ENCODE results near the gene C17orf75. TPM values are rescaled to one million over a fixed set of nuclear protein-coding genes. Genes with fewer than 3 reads are reported as not detected.

Gene C17orf75
- polyA plus RNA-seq, 3 donors, result 4.1 to 5.7 (median 5.0) TPM

DNA sequence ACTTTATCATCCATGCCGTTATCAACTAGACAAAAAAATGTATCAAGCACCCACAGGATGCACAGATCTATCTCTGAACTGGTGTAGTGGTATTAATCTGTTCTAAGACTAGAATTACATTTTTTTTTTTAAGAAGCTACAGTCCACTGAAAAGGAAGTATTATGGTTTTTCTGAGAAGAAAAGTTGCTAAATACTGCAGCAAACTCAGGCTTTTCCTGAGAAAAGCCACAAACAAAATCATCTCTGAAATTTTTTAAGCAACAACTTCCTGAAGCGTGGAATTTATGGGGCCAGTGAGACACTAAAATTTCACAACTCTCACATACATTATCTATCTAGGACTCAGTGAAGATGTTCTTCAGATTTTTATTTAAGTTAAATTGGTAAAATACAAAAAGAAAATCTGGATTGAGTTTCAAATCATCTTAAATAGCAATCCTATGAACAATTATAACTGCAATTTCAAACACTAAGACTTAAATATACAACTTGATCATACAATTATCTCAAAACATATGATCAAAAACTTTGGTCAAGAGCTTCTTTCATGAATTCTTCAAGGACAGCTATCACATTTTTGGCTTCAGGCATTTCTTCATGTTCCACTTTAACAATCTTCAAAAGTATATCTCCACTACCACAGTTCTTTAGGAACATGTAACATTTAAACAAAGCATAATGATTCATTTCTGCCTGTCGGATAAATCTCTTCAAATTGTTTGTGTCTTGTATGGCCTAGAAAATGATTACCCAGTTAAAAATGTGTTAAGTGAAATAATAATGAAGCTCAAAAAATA is 10.5 kb downstream of the C17orf75 start:
- no peaks in the 10 kb centered on the region for H3K27me3 Mint-ChIP-seq (ENCODE audit: low read depth in 3 of 3)
- whole genome bisulfite sequencing (ENCODE audit: insufficient coverage), result no CpG with 5 or more reads among the region's 3 CpGs
- DNase-seq, result peak in 2 of 3 donors; percentile 13 to 44
- H3K36me3 Mint-ChIP-seq, result peaks cover 15 to 17% of the 10 kb centered on the region in 2 donors
- no peaks in the 10 kb centered on the region for H3K9me3 Mint-ChIP-seq
- H3K27ac ChIP-seq (ENCODE audit: low read depth in 1 of 2, low read length in 2 of 2), result peak overlapping the region; percentile 42 to 67
- intact Hi-C loops (cut with micrococcal nuclease), result no loop called here
- no peaks in the 10 kb centered on the region for H4K20me1 ChIP-seq (ENCODE audit: insufficient read depth, low read length)
- no peak overlapping the region for H3K9ac ChIP-seq (ENCODE audit: insufficient read depth, low read length, poor library complexity, severe bottlenecking)
- H3K4me2 ChIP-seq (replicated peaks; ENCODE audit: extremely low read depth, low read length, poor library complexity, severe bottlenecking), result peak overlapping the region; percentile 62
- no peaks in the 10 kb centered on the region for H3K9me3 ChIP-seq (replicated peaks in 1 of 2; ENCODE audit: control insufficient read depth in 1 of 2, insufficient read depth in 1 of 2, low read length in 2 of 2)
- peaks cover 4% of the 10 kb centered on the region for H3K79me2 ChIP-seq (ENCODE audit: insufficient read depth, low read length)
- H3K4me1 Mint-ChIP-seq, result peaks cover 44% of the 10 kb centered on the region
- H3K36me3 ChIP-seq (replicated peaks in 1 of 2; ENCODE audit: control insufficient read depth in 1 of 2, insufficient read depth in 2 of 2, low read length in 2 of 2), result peaks cover 13 to 28% of the 10 kb centered on the region in 2 donors
- H3K4me1 ChIP-seq (ENCODE audit: control insufficient read depth in 1 of 2, insufficient read depth in 2 of 2, low read length in 2 of 2), result peaks cover 33 to 36% of the 10 kb centered on the region in 2 donors
- H2AFZ ChIP-seq (ENCODE audit: insufficient read depth, low read depth, low read length, poor library complexity, severe bottlenecking), result no peak overlapping the region
- peak overlapping the region; percentile 22 to 76 (median 69) for H3K27ac Mint-ChIP-seq
- H3K4me3 Mint-ChIP-seq, result peak overlapping the region; percentile 13 to 71
- H3K4me3 ChIP-seq (replicated peaks in 1 of 3; ENCODE audit: low read depth in 2 of 3, low read length in 3 of 3), result peak overlapping the region in 1 of 3 experiments; percentile 54
- TF ChIP-seq, protein P1, sequence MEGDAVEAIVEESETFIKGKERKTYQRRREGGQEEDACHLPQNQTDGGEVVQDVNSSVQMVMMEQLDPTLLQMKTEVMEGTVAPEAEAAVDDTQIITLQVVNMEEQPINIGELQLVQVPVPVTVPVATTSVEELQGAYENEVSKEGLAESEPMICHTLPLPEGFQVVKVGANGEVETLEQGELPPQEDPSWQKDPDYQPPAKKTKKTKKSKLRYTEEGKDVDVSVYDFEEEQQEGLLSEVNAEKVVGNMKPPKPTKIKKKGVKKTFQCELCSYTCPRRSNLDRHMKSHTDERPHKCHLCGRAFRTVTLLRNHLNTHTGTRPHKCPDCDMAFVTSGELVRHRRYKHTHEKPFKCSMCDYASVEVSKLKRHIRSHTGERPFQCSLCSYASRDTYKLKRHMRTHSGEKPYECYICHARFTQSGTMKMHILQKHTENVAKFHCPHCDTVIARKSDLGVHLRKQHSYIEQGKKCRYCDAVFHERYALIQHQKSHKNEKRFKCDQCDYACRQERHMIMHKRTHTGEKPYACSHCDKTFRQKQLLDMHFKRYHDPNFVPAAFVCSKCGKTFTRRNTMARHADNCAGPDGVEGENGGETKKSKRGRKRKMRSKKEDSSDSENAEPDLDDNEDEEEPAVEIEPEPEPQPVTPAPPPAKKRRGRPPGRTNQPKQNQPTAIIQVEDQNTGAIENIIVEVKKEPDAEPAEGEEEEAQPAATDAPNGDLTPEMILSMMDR (IDR thresholded peaks at IDR 0.05), result no peak
- no peaks in the 10 kb centered on the region for H3K27me3 ChIP-seq (ENCODE audit: control insufficient read depth in 2 of 2, insufficient read depth in 2 of 2, low read length in 2 of 2)

DNA sequence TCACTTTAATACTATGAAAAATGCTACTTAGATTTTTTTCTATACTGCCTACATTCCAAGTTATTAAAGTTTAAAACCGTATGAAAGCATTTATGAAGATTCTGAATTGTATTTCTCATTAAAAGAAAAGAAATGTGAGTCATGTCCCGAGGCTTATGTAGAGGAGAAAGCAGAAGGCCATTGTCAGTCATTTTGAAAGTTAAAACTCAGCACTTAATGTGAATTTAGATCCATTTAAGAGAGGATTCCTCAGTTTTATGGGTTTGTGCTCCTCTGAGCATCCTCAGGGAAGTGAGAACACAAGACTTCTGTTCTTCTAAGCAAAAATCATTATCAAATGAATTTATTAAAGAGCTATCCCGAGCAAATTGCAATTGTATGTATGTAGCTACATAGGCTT is 11.8 kb downstream of the C17orf75 start:
- peaks cover 4% of the 10 kb centered on the region for H3K79me2 ChIP-seq (ENCODE audit: insufficient read depth, low read length)
- H3K36me3 ChIP-seq (replicated peaks in 1 of 2; ENCODE audit: control insufficient read depth in 1 of 2, insufficient read depth in 2 of 2, low read length in 2 of 2), result peaks cover 11 to 15% of the 10 kb centered on the region in 2 donors
- Mint-ChIP-seq H3K4me1 (peaks cover 44% of the 10 kb centered on the region), H3K27me3 (ENCODE audit: low read depth in 3 of 3) (no peaks in the 10 kb centered on the region), H3K27ac (peak overlapping the region in 3 of 7 donors; percentile 38 to 74 (median 58)), H3K36me3 (peaks cover 13 to 15% of the 10 kb centered on the region in 2 donors), H3K4me3 (no peak overlapping the region), H3K9me3 (no peaks in the 10 kb centered on the region)
- no peaks in the 10 kb centered on the region for H4K20me1 ChIP-seq (ENCODE audit: insufficient read depth, low read length)
- no CpG with 5 or more reads among the region's 3 CpGs for WGBS (ENCODE audit: insufficient coverage)
- H3K27ac ChIP-seq (ENCODE audit: low read depth in 1 of 2, low read length in 2 of 2), result no peak overlapping the region
- H3K4me3 ChIP-seq (replicated peaks in 1 of 3; ENCODE audit: low read depth in 2 of 3, low read length in 3 of 3), result peak overlapping the region in 1 of 3 experiments; percentile 54
- H3K4me2 ChIP-seq (replicated peaks; ENCODE audit: extremely low read depth, low read length, poor library complexity, severe bottlenecking), result peak overlapping the region; percentile 62
- intact Hi-C loops (cut with micrococcal nuclease), result no loop called here
- TF ChIP-seq, protein P1 (IDR thresholded peaks at IDR 0.05), result no peak
- peaks cover 33 to 36% of the 10 kb centered on the region in 2 donors for H3K4me1 ChIP-seq (ENCODE audit: control insufficient read depth in 1 of 2, insufficient read depth in 2 of 2, low read length in 2 of 2)
- no peaks in the 10 kb centered on the region for H3K9me3 ChIP-seq (replicated peaks in 1 of 2; ENCODE audit: control insufficient read depth in 1 of 2, insufficient read depth in 1 of 2, low read length in 2 of 2)
- H2AFZ ChIP-seq (ENCODE audit: insufficient read depth, low read depth, low read length, poor library complexity, severe bottlenecking), result peak overlapping the region; percentile 21
- no peak overlapping the region for H3K9ac ChIP-seq (ENCODE audit: insufficient read depth, low read length, poor library complexity, severe bottlenecking)
- no peak for DNase-seq
- no peaks in the 10 kb centered on the region for H3K27me3 ChIP-seq (ENCODE audit: control insufficient read depth in 2 of 2, insufficient read depth in 2 of 2, low read length in 2 of 2)

Measured in CD14-positive monocyte (primary cell).